ENCODE results near the gene PRSS27. TPM values are rescaled to one million over a fixed set of nuclear protein-coding genes. Genes with fewer than 3 reads are reported as not detected.
"Not testable (repeated sequence)": the region's sequence is repeated elsewhere in the genome, so short reads cannot be mapped to it uniquely, and the experiment has no call there.

PRSS27 gene
- total RNA-seq, 3 donors from 2014 or later (not counting 1 experiment from before 2014, with no cell fraction given) = 0.42 to 1.3 (median 1.2) TPM

- intact Hi-C loops (cut with micrococcal nuclease) = loop anchor here (10.0 kb wide), 1 partner anchor 662 kb away; the partner anchor contains the start of gene ZNF598
- DNase-seq; H3K27ac Mint-ChIP-seq; ATAC-seq; H3K4me3 Mint-ChIP-seq; H3K36me3 Mint-ChIP-seq; H3K9me3 Mint-ChIP-seq; H3K4me1 ChIP-seq (ENCODE audit: control insufficient read depth, insufficient read depth, low read length); H3K27me3 Mint-ChIP-seq (ENCODE audit: low read depth in 2 of 2); H3K27me3 ChIP-seq (ENCODE audit: control insufficient read depth, insufficient read depth, low read length); H3K9me3 ChIP-seq (ENCODE audit: control insufficient read depth, insufficient read depth, low read length); H3K27ac ChIP-seq (ENCODE audit: low read length); H3K4me3 ChIP-seq (ENCODE audit: low read length): not testable (repeated sequence)
- peaks cover 5 to 27% of the 10 kb centered on the region in 2 donors for H3K4me1 Mint-ChIP-seq
- 96% methylated on average over 7 of the region's 7 CpGs for whole genome bisulfite sequencing (ENCODE audit: insufficient coverage)
- peaks cover 16% of the 10 kb centered on the region for H3K36me3 ChIP-seq (ENCODE audit: control insufficient read depth, insufficient read depth, low read length)
Observed at GRCh38 chr16:2666671-2667070, 53.4 kb downstream of the PRSS27 start.

DNA sequence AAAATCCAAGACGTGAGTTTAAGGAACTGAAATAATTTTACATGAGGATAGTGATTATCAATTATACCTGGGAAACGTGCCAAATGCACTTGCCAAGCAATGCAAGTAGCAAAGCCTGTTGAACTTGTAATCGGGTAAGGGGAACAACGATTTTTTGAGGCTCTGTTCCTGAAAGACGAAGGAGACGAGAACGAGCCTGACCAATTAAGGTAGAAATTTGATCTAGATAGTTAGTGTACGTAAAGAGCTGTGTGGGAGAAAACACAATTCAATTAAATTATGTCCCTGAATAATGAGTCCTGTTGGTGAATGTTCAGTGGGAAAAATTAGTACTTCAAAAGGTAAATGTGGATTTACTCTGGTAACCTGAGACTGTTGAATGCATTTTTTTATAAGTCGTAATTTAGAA lies 55.4 kb downstream of the PRSS27 start:
- Mint-ChIP-seq H3K27me3 (ENCODE audit: low read depth in 2 of 2) (no peaks in the 10 kb centered on the region), H3K4me1 (peaks cover 12 to 29% of the 10 kb centered on the region in 2 donors), H3K27ac (peak overlapping the region in 1 of 2 donors; percentile 93), H3K9me3 (no peaks in the 10 kb centered on the region), H3K36me3 (peaks cover 9% of the 10 kb centered on the region), H3K4me3 (no peak overlapping the region)
- TF ChIP-seq, protein P1, sequence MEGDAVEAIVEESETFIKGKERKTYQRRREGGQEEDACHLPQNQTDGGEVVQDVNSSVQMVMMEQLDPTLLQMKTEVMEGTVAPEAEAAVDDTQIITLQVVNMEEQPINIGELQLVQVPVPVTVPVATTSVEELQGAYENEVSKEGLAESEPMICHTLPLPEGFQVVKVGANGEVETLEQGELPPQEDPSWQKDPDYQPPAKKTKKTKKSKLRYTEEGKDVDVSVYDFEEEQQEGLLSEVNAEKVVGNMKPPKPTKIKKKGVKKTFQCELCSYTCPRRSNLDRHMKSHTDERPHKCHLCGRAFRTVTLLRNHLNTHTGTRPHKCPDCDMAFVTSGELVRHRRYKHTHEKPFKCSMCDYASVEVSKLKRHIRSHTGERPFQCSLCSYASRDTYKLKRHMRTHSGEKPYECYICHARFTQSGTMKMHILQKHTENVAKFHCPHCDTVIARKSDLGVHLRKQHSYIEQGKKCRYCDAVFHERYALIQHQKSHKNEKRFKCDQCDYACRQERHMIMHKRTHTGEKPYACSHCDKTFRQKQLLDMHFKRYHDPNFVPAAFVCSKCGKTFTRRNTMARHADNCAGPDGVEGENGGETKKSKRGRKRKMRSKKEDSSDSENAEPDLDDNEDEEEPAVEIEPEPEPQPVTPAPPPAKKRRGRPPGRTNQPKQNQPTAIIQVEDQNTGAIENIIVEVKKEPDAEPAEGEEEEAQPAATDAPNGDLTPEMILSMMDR (IDR thresholded peaks at IDR 0.05) = no peak
- ATAC-seq (no peak), DNase-seq (no peak)
- H3K4me1 ChIP-seq (ENCODE audit: control insufficient read depth, insufficient read depth, low read length) = peaks cover 3% of the 10 kb centered on the region
- peaks cover 15% of the 10 kb centered on the region for H3K36me3 ChIP-seq (ENCODE audit: control insufficient read depth, insufficient read depth, low read length)
- no peak overlapping the region for H3K27ac ChIP-seq (ENCODE audit: low read length)
- intact Hi-C loops (cut with micrococcal nuclease) = loop anchor here (10.0 kb wide), 1 partner anchor 660 kb away; the partner anchor contains the start of gene ZNF598
- no peaks in the 10 kb centered on the region for H3K9me3 ChIP-seq (ENCODE audit: control insufficient read depth, insufficient read depth, low read length)
- H3K4me3 ChIP-seq (ENCODE audit: low read length) = no peak overlapping the region
- no peaks in the 10 kb centered on the region for H3K27me3 ChIP-seq (ENCODE audit: control insufficient read depth, insufficient read depth, low read length)
- WGBS (ENCODE audit: insufficient coverage) = 89% methylated on average over 9 of the region's 9 CpGs

- peaks cover 11 to 25% of the 10 kb centered on the region in 2 donors for H3K4me1 Mint-ChIP-seq
- H3K27ac Mint-ChIP-seq = peak overlapping the region in 1 of 2 donors; percentile 93
- H3K4me3 Mint-ChIP-seq = no peak overlapping the region
- no peak overlapping the region for H3K4me3 ChIP-seq (ENCODE audit: low read length)
- TF ChIP-seq, protein P1 (IDR thresholded peaks at IDR 0.05) = no peak
- H3K36me3 Mint-ChIP-seq = peaks cover 8% of the 10 kb centered on the region
- DNase-seq = peak in 1 of 2 donors; percentile 57
- H3K27ac ChIP-seq (ENCODE audit: low read length) = peak overlapping the region; percentile 11
- H3K27me3 Mint-ChIP-seq (ENCODE audit: low read depth in 2 of 2) = no peaks in the 10 kb centered on the region
- intact Hi-C loops (cut with micrococcal nuclease) = loop anchor here (10.0 kb wide), 1 partner anchor 659 kb away; the partner anchor contains the start of gene ZNF598
- no peaks in the 10 kb centered on the region for H3K9me3 Mint-ChIP-seq
- peak in 2 of 3 donors; percentile 84 to 85 for ATAC-seq
- peaks cover 14% of the 10 kb centered on the region for H3K36me3 ChIP-seq (ENCODE audit: control insufficient read depth, insufficient read depth, low read length)
- no peaks in the 10 kb centered on the region for H3K9me3 ChIP-seq (ENCODE audit: control insufficient read depth, insufficient read depth, low read length)
- peaks cover 3% of the 10 kb centered on the region for H3K4me1 ChIP-seq (ENCODE audit: control insufficient read depth, insufficient read depth, low read length)
- WGBS (ENCODE audit: insufficient coverage) = 68% methylated on average over 23 of the region's 23 CpGs
- no peaks in the 10 kb centered on the region for H3K27me3 ChIP-seq (ENCODE audit: control insufficient read depth, insufficient read depth, low read length)
Observed at GRCh38 chr16:2663553-2664546, 56.2 kb downstream of the PRSS27 start.

Other genes with a start within 250 kb of the PRSS27 start
- not detected for gene NTN3, start 248.9 kb downstream of the PRSS27 start, total RNA-seq
- 10 to 100 TPM in 2 of 3 donors, 1 to 10 TPM in 1; 7.2 to 13.0 (median 10.9) TPM for gene TBC1D24, start 245.1 kb downstream of the PRSS27 start, total RNA-seq
- 100 to 1,000 TPM; 183 to 242 (median 217) TPM for gene ATP6V0C, start 206.3 kb downstream of the PRSS27 start, total RNA-seq
- gene AMDHD2, start 199.9 kb downstream of the PRSS27 start, total RNA-seq = 100 to 1,000 TPM; 129 to 162 (median 144) TPM
- under 1 TPM; 0.28 to 0.56 (median 0.45) TPM for gene CEMP1, start 188.8 kb downstream of the PRSS27 start, total RNA-seq
- gene PDPK1, start 182.2 kb downstream of the PRSS27 start, total RNA-seq = 10 to 100 TPM; 63.1 to 80.7 (median 73.5) TPM
- 10 to 100 TPM; 34.2 to 37.9 (median 36.5) TPM for gene KCTD5, start 37.7 kb downstream of the PRSS27 start, total RNA-seq
- gene SRRM2, start 32.4 kb upstream of the PRSS27 start, total RNA-seq = 1,000 to 10,000 TPM; 1,131 to 1,162 (median 1,149) TPM
- 100 to 1,000 TPM; 146 to 207 (median 161) TPM for gene ELOB, start 57.1 kb upstream of the PRSS27 start, total RNA-seq
- gene PRSS33, start 67.3 kb upstream of the PRSS27 start, total RNA-seq = under 1 TPM; 0.20 to 0.63 (median 0.54) TPM
- under 1 TPM in 1 of 3 donors, not detected in 2; 0.33 TPM for gene PRSS41, start 78.2 kb upstream of the PRSS27 start, total RNA-seq
- gene PRSS21, start 97.0 kb upstream of the PRSS27 start, total RNA-seq = 1 to 10 TPM in 1 of 3 donors, under 1 TPM in 1, not detected in 1; 0.64 to 6.6 TPM
- 1 to 10 TPM in 2 of 3 donors, under 1 TPM in 1; 0.78 to 1.5 (median 1.1) TPM for gene ZG16B, start 110.1 kb upstream of the PRSS27 start, total RNA-seq
- gene PRSS22, start 137.9 kb upstream of the PRSS27 start, total RNA-seq = 1 to 10 TPM; 1.5 to 7.7 (median 3.3) TPM
- 10 to 100 TPM; 12.0 to 12.7 (median 12.6) TPM for gene FLYWCH2, start 163.0 kb upstream of the PRSS27 start, total RNA-seq
- 100 to 1,000 TPM in 2 of 3 donors, 10 to 100 TPM in 1; 85.1 to 148 (median 130) TPM for gene FLYWCH1, start 191.7 kb upstream of the PRSS27 start, total RNA-seq
- gene KREMEN2, start 244.1 kb upstream of the PRSS27 start, total RNA-seq = under 1 TPM in 1 of 3 donors, not detected in 2; 0.16 TPM
- 1 to 10 TPM; 2.9 to 4.4 (median 3.5) TPM for gene PAQR4, start 249.1 kb upstream of the PRSS27 start, total RNA-seq

Measured in natural killer cell (primary cell).